Heart left ventricle (tissue), 16 donors: Measurements from ENCODE around the gene MCTP2. TPM values are rescaled to one million over a fixed set of nuclear protein-coding genes. Genes with fewer than 3 reads are reported as not detected.
A peak's percentile ranks its signal among the peaks of the same experiment; 100 is the strongest.

ENCODE experiments used
- ATAC-seq, 4 donors: fragments of 200-7000 bp; cut with Tn5 transposase; one replicate each; pipeline ENCODE4 v1.9.1; 2020 to 2022; ENCODE audit warnings: moderate library complexity in 4 of 4, mild to moderate bottlenecking in 3 of 4, moderate number of reproducible peaks in 1 of 4
- DNase-seq, 5 donors: peaks; one replicate each; pipeline ENCODE4 v3.0.0-alpha.2; 2020
- H3K27ac ChIP-seq, 12 donors: fragments of 200-600 bp; sonication (generic) in 4 of 12; one replicate each; pipeline versions ENCODE4 v1.5.0 to v1.8.0; 2016 to 2022; ENCODE audit warnings: mild to moderate bottlenecking in 2 of 12
- H3K27me3 ChIP-seq, 9 donors: fragments of 200-600 bp; sonication (generic) in 2 of 9; one replicate each; pipeline versions ENCODE4 v1.5.1 to v1.8.0; 2016 to 2022; ENCODE audit warnings: mild to moderate bottlenecking in 3 of 9
- H3K36me3 ChIP-seq, 9 donors: fragments of 200-600 bp; sonication (generic) in 2 of 9; one replicate each; pipeline versions ENCODE4 v1.5.0 to v1.8.0; 2018 to 2022; ENCODE audit warnings: mild to moderate bottlenecking in 2 of 9
- H3K4me1 ChIP-seq, 12 donors: fragments of 200-600 bp; sonication (generic) in 4 of 12; one replicate each; pipeline versions ENCODE4 v1.5.0 to v1.8.0; 2016 to 2022; ENCODE audit warnings: mild to moderate bottlenecking in 3 of 12
- H3K4me3 ChIP-seq, 12 donors: fragments of 200-600 bp; sonication (generic) in 4 of 12; one replicate each; pipeline versions ENCODE4 v1.5.0 to v1.8.0; 2017 to 2022; ENCODE audit warnings: mild to moderate bottlenecking in 9 of 12, moderate library complexity in 4 of 12
- H3K9me3 ChIP-seq, 12 donors: fragments of 200-600 bp; sonication (generic) in 4 of 12; one replicate each; pipeline versions ENCODE4 v1.5.0 to v1.8.0; 2016 to 2022; ENCODE audit warnings: mild to moderate bottlenecking in 1 of 12
- POLR2A ChIP-seq, 2 donors: fragments of 450-650 bp; IDR thresholded peaks; one replicate each; pipeline ENCODE4 v1.6.1; 2017; ENCODE audit warnings: antibody characterized with exemption in 2 of 2, mild to moderate bottlenecking in 2 of 2, moderate library complexity in 2 of 2
- WGBS, 4 donors: extraction: QIAGEN DNeasy Blood & Tissue Kit in 2 of 4; methylation state at CpG; one replicate each; pipeline versions ENCODE4 v1.1.5 to v1.1.7; 2013 to 2018; 5-methylcytosine and 5-hydroxymethylcytosine counted together
- intact Hi-C, 10 donors: fragments of 100-400 bp; cut with DNase I; formaldehyde crosslinking; loops; one replicate each; pipeline versions ENCODE4 v1.11.1 to v1.14.2; 2022
- polyA plus RNA-seq, 2 donors: library from polyadenylated mRNA; stranded (reverse); fragments of 200-250 nt; gene quantifications; one replicate each; pipeline ENCODE4 v1.2.3, GENCODE V29; 2013
- total RNA-seq, 9 donors: library from RNA; depleted of rRNA in 2 of 9; stranded (reverse); fragments of >200 nt in 2 of 9; fragmentation: NEBNext Ultra II Directional in 3 of 9; extraction: Animal tissue kit (Norgen Biotek cat#: 25700) in 3 of 9; gene quantifications; one replicate each; pipeline versions ENCODE4 v1.1.0 to v1.2.4, GENCODE V29; 2016 to 2023
- TF ChIP-seq, protein P1 (sequence below), 12 donors: fragments of 200-600 bp; sonication (generic) in 4 of 12; IDR thresholded peaks; one replicate each; pipeline versions ENCODE4 v1.5.0 to v1.8.0; 2018 to 2022; ENCODE audit warnings: antibody characterized with exemption in 12 of 12, mild to moderate bottlenecking in 5 of 12
- donor health status: ischemic (EF 13 %, LVEDD 7.1; RV severe dilation, severe dysfunction).
- donor health status: healthy with polysubstance abuse.
- donor health status: DM: no; HTN: yes; CAD: no.
- donor health status: DM: no; HTN: no; CAD: no.
- donor health status: ischemic (EF 25% LVEDD 6.9; RV normal size, moderate dysfunction).
- donor health status: ischemic (EF 25% LVEDD 5.7; RV mildly dilated, moderate dysfunction).
- donor health status: healthy.
- donor health status: DM: yes; HTN: yes; CAD: no.
- donor health status: ischemic (EF 35%, LVEDD 5.7; RV mildly dilated, moderate dysfunction).
- donor health status: nonischemic (EF 11% LVEDD 7.7; RV severe dilation, severe dysfunction).
- donor health status: DM: yes; HTN: yes; CAD: no.
- donor health status: PGD.
- donor health status: ischemic (EF 29% LVEDD 5.4; RV normal size, mild dysfunction).
- donor health status: nonischemic (EF 23%, LVEDD 6.1; RV moderate dilation, normal function).

Gene MCTP2
- total and polyA plus RNA-seq, 11 donors = 0.35 to 12.1 (median 2.0) TPM

DNA sequence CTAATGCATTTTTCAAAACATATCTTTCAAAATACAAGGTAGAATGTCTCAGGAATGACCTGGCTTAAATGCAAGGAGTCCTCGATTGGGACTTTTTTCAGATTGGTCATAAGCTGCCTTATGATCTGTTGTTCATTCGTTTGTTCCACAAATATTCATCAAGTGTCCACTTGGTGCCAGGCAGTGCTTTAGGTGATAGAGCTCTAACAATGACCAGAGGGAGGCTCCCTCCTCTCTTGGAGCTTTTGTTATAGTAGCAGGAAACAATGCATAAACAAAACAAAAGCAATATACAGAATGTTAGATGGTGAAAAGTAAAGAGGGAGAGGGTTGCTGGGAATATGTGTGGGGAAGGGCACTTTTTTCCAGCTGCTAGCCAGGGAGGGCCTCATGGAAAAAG lies 156.1 kb downstream of the MCTP2 start:
- WGBS, 4 donors = 58 to 74% (median 69%) methylated on average over 2 of the region's 2 CpGs
- Histone ChIP-seq H3K4me1 (peaks cover 0 to 11% (median 0%) of the 10 kb centered on the region in 12 donors), H3K27ac (no peak overlapping the region), H3K27me3 (peaks cover 0 to 16% (median 0%) of the 10 kb centered on the region in 9 donors), H3K36me3 (no peaks in the 10 kb centered on the region), H3K4me3 (peak overlapping the region in 1 of 12 donors; percentile 7), H3K9me3 (no peaks in the 10 kb centered on the region)
- intact Hi-C loops = no loop called here
- TF ChIP-seq, protein P1, sequence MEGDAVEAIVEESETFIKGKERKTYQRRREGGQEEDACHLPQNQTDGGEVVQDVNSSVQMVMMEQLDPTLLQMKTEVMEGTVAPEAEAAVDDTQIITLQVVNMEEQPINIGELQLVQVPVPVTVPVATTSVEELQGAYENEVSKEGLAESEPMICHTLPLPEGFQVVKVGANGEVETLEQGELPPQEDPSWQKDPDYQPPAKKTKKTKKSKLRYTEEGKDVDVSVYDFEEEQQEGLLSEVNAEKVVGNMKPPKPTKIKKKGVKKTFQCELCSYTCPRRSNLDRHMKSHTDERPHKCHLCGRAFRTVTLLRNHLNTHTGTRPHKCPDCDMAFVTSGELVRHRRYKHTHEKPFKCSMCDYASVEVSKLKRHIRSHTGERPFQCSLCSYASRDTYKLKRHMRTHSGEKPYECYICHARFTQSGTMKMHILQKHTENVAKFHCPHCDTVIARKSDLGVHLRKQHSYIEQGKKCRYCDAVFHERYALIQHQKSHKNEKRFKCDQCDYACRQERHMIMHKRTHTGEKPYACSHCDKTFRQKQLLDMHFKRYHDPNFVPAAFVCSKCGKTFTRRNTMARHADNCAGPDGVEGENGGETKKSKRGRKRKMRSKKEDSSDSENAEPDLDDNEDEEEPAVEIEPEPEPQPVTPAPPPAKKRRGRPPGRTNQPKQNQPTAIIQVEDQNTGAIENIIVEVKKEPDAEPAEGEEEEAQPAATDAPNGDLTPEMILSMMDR (IDR thresholded peaks at IDR 0.05) = no peak
- TF ChIP-seq POLR2A (IDR thresholded peaks at IDR 0.05) = no peak
- ATAC-seq = no peak
- no peak for DNase-seq

DNA sequence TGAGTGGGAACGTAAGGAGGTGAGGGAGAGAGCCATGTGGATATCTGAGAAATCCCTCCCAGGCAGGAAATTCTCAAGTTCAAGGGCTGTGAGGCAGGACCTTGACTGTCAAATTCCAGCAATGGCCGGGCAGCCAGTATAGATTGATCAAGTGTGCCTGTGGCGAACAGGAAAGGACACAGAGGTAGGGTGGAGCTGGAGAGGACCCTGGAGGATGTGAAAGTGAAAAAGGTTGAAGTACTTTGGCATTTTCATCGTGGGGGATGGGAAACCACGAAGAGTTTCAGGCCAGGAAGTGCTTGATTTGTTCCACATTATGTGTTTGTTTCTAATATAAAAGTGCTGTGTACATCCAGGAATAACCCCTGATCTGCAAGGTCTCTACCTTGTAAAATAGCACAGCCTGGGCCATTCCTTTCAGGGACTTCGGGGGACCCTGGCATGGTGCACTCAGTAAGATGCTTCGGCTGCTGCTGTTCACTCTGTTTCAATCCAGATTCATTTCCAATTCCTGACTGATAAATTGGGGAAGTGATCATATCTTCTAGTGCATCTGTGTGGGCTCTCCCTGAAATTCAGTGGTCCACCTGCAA lies 156.6 kb downstream of the MCTP2 start:
- intact Hi-C loops = no loop called here
- DNase-seq (no peak), ATAC-seq (no peak)
- no peaks in the 10 kb centered on the region for H3K9me3 ChIP-seq
- H3K4me1 ChIP-seq = peaks cover 0 to 11% (median 0%) of the 10 kb centered on the region in 12 donors
- H3K27me3 ChIP-seq = peaks cover 0 to 16% (median 0%) of the 10 kb centered on the region in 9 donors
- H3K27ac ChIP-seq = no peak overlapping the region
- no peaks in the 10 kb centered on the region for H3K36me3 ChIP-seq
- peak overlapping the region in 1 of 12 donors; percentile 7 for H3K4me3 ChIP-seq
- WGBS, 4 donors = 50 to 60% (median 58%) methylated on average over 7 of the region's 7 CpGs
- TF ChIP-seq, protein P1 (IDR thresholded peaks at IDR 0.05) = no peak
- TF ChIP-seq POLR2A (IDR thresholded peaks at IDR 0.05) = no peak

DNA sequence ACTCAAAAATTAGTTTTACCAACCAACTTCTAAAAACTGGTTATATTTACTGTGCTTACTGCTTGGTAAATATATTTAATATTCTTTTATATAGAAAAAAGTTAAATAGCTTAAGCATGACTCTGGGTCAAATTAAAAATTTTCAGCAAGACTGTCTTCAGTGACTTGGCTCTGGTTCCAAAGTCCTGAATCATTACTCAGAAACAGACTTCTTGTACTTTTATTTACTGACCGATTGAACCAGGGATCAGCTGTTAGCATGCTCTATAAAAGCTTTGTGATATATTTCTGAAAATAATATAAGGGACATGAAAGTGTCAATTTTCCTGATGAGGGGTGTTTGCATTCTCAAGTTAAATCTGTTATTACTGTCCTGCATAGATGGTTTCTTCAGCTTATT lies 164.3 kb downstream of the MCTP2 start:
- intact Hi-C loops = no loop called here
- 30 to 76% (median 66%) methylated on average over 1 of the region's 1 CpG for WGBS, 4 donors

DNA sequence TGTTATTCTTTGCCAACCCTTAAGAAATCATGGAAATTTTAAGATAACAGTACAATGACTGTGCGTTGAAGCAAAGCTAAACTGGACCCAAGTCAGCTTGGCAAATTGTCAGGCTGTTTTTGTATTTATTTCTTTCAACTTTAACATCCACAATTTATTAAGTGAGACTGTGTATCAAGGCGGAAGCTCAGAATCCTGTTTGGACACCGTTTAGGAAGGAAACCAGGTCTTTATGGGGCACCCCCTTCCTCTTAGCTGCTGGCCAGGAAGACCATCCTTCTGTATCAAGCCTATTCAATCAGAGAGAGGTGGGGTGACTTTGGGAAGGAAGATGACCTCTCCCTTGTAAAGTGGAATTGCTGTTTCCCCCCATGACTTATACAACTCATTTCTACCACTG lies 166.0 kb downstream of the MCTP2 start:
- intact Hi-C loops = no loop called here
- H3K36me3 ChIP-seq = no peaks in the 10 kb centered on the region
- H3K4me1 ChIP-seq = peaks cover 0 to 3% (median 0%) of the 10 kb centered on the region in 12 donors
- no peak overlapping the region for H3K4me3 ChIP-seq
- ATAC-seq (peak; percentile 37 to 91 (median 78)), DNase-seq (peak in 1 of 5 donors; percentile 22)
- H3K27me3 ChIP-seq = peaks cover 0 to 2% (median 0%) of the 10 kb centered on the region in 9 donors
- TF ChIP-seq POLR2A (IDR thresholded peaks at IDR 0.05) = no peak
- TF ChIP-seq, protein P1 (IDR thresholded peaks at IDR 0.05) = no peak
- WGBS, 4 donors = 46 to 63% (median 55%) methylated on average over 3 of the region's 3 CpGs
- no peak overlapping the region for H3K27ac ChIP-seq
- no peaks in the 10 kb centered on the region for H3K9me3 ChIP-seq

More for the DNA sequence above, 164.3 kb downstream of the MCTP2 start:
- Histone ChIP-seq H3K9me3 (no peaks in the 10 kb centered on the region), H3K4me3 (no peak overlapping the region), H3K27me3 (peaks cover 0 to 3% (median 0%) of the 10 kb centered on the region in 9 donors), H3K36me3 (no peaks in the 10 kb centered on the region), H3K27ac (no peak overlapping the region), H3K4me1 (peaks cover 0 to 3% (median 0%) of the 10 kb centered on the region in 12 donors)
- TF ChIP-seq, protein P1 (IDR thresholded peaks at IDR 0.05) = no peak
- no peak for TF ChIP-seq POLR2A (IDR thresholded peaks at IDR 0.05)
- ATAC-seq = no peak
- DNase-seq = no peak
